ENCODE results near the gene USPL1.

Gene USPL1

GRCh38 chr13:30619731-30620130 lies 2.0 kb downstream of the USPL1 start:
- peak overlapping the region; percentile 98 for H3K4me3 ChIP-seq (ENCODE audit: control insufficient read depth, low read depth, low read length)

GRCh38 chr13:30620941-30621340 lies 3.2 kb downstream of the USPL1 start:
- TF ChIP-seq CTCF (conservative IDR thresholded peaks at IDR 0.05; ENCODE audit: control insufficient read depth, insufficient read depth, low read depth, low read length): no peak
- no peak overlapping the region for H3K4me3 ChIP-seq (ENCODE audit: control insufficient read depth, low read depth, low read length)
- DNase-seq (ENCODE audit: low read depth): no peak

More at GRCh38 chr13:30619731-30620130, 2.0 kb downstream of the USPL1 start:
- DNase-seq (ENCODE audit: low read depth): peak; percentile 74
- no peak for TF ChIP-seq CTCF (conservative IDR thresholded peaks at IDR 0.05; ENCODE audit: control insufficient read depth, insufficient read depth, low read depth, low read length)

GRCh38 chr13:30622551-30622950 lies 4.8 kb downstream of the USPL1 start:
- no peak overlapping the region for H3K4me3 ChIP-seq (ENCODE audit: control insufficient read depth, low read depth, low read length)
- DNase-seq (ENCODE audit: low read depth): peak; percentile 51
- no peak for TF ChIP-seq CTCF (conservative IDR thresholded peaks at IDR 0.05; ENCODE audit: control insufficient read depth, insufficient read depth, low read depth, low read length)

GRCh38 chr13:30623392-30623791 lies 5.7 kb downstream of the USPL1 start:
- no peak overlapping the region for H3K4me3 ChIP-seq (ENCODE audit: control insufficient read depth, low read depth, low read length)
- DNase-seq (ENCODE audit: low read depth): no peak

GRCh38 chr13:30624630-30625029 lies 6.9 kb downstream of the USPL1 start:
- H3K4me3 ChIP-seq (ENCODE audit: control insufficient read depth, low read depth, low read length): no peak overlapping the region
- no peak for TF ChIP-seq CTCF (conservative IDR thresholded peaks at IDR 0.05; ENCODE audit: control insufficient read depth, insufficient read depth, low read depth, low read length)
- DNase-seq (ENCODE audit: low read depth): no peak

More at GRCh38 chr13:30623392-30623791, 5.7 kb downstream of the USPL1 start:
- no peak for TF ChIP-seq CTCF (conservative IDR thresholded peaks at IDR 0.05; ENCODE audit: control insufficient read depth, insufficient read depth, low read depth, low read length)

- TF ChIP-seq CTCF (conservative IDR thresholded peaks at IDR 0.05; ENCODE audit: control insufficient read depth, insufficient read depth, low read depth, low read length): no peak
- no peak for DNase-seq (ENCODE audit: low read depth)
Measured at GRCh38 chr13:30629527-30629926, 11.8 kb downstream of the USPL1 start.

GRCh38 chr13:30633861-30634260 lies 16.1 kb downstream of the USPL1 start:
- H3K4me3 ChIP-seq (ENCODE audit: control insufficient read depth, low read depth, low read length): no peak overlapping the region
- no peak for TF ChIP-seq CTCF (conservative IDR thresholded peaks at IDR 0.05; ENCODE audit: control insufficient read depth, insufficient read depth, low read depth, low read length)
- no peak for DNase-seq (ENCODE audit: low read depth)

More at GRCh38 chr13:30629527-30629926, 11.8 kb downstream of the USPL1 start:
- H3K4me3 ChIP-seq (ENCODE audit: control insufficient read depth, low read depth, low read length): no peak overlapping the region

Data from fibroblast of mammary gland (primary cell).